LHCN-M2 (cell line): ENCODE results near the gene CLPTM1. TPM values are rescaled to one million over a fixed set of nuclear protein-coding genes. Genes with fewer than 3 reads are reported as not detected.
A peak's percentile ranks its signal among the peaks of the same experiment; 100 is the strongest.
"Not testable (repeated sequence)": the region's sequence is repeated elsewhere in the genome, so short reads cannot be mapped to it uniquely, and the experiment has no call there.

Experiments used
- DNase-seq: peaks from one replicate; pipeline ENCODE4 v3.0.0-alpha.2; 2012; ENCODE audit warnings: low read depth
- polyA plus RNA-seq: library from polyadenylated mRNA; unstranded; fragments of >200 nt; gene quantifications from one replicate; pipeline ENCODE4 v1.2.1, GENCODE V29; 2012; ENCODE audit warnings: missing spikeins
- total RNA-seq: library from RNA; depleted of rRNA; stranded (reverse); fragments of >200 nt; gene quantifications from 2 replicates; pipeline ENCODE4 v1.2.3, GENCODE V29; 2014; rRNA removed

Gene CLPTM1, protein sequence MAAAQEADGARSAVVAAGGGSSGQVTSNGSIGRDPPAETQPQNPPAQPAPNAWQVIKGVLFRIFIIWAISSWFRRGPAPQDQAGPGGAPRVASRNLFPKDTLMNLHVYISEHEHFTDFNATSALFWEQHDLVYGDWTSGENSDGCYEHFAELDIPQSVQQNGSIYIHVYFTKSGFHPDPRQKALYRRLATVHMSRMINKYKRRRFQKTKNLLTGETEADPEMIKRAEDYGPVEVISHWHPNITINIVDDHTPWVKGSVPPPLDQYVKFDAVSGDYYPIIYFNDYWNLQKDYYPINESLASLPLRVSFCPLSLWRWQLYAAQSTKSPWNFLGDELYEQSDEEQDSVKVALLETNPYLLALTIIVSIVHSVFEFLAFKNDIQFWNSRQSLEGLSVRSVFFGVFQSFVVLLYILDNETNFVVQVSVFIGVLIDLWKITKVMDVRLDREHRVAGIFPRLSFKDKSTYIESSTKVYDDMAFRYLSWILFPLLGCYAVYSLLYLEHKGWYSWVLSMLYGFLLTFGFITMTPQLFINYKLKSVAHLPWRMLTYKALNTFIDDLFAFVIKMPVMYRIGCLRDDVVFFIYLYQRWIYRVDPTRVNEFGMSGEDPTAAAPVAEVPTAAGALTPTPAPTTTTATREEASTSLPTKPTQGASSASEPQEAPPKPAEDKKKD
- 48.3 and 58.2 TPM in 2 replicates for total RNA-seq
- polyA plus RNA-seq = 79.8 TPM

DNA sequence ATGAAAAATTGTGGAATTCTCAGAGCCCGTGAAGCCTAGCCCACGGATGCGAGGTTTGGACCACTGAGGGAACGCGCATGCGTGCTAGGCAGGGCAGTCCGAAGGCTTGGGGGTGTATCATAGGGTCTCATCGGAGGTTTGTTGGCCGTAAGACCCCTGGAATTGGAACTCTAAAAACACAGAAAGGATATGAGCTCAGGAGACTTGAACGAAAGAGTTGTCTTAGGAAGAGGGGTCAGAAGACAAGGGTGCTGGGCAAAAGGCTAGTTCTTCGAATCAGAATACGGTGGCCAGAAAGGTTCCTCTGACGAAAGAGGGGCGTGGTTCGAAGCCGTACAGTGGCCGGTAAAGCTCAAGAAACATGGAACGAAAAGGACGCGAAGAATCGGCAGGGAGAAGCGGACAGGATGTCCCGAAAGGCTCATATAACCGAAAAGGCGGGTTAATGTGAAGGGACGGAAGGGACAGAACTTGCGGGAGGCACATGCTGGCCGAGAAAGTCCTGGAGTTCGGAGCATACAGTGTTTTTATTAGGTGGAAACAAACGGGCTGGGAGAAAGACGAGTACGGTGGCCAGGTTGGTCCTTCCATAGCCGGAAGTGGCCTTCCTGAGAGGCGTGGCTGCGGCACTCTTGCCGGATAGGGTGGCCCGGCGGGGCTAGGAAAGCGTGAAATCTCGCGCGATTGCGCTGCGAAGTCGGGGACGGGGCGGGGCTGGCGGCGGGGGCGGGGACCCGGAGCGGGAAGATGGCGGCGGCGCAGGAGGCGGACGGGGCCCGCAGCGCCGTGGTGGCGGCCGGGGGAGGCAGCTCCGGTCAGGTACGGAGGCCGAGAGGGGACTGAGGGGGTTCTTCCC, at the start of gene CLPTM1:
Gene CLPTM1, plus strand, starts transcription at position 732 of the 856 bp plus-strand sequence. Its CDS starts 16 bp downstream, at position 748.
- peak; percentile 94 for DNase-seq

DNA sequence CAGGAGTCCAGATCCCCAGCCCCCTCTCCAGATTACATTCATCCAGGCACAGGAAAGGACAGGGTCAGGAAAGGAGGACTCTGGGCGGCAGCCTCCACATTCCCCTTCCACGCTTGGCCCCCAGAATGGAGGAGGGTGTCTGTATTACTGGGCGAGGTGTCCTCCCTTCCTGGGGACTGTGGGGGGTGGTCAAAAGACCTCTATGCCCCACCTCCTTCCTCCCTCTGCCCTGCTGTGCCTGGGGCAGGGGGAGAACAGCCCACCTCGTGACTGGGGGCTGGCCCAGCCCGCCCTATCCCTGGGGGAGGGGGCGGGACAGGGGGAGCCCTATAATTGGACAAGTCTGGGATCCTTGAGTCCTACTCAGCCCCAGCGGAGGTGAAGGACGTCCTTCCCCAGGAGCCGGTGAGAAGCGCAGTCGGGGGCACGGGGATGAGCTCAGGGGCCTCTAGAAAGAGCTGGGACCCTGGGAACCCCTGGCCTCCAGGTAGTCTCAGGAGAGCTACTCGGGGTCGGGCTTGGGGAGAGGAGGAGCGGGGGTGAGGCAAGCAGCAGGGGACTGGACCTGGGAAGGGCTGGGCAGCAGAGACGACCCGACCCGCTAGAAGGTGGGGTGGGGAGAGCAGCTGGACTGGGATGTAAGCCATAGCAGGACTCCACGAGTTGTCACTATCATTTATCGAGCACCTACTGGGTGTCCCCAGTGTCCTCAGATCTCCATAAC, 49.6 kb upstream of the CLPTM1 start, which contains the start of gene APOE:
Gene APOE, plus strand, starts transcription at position 360 of the 724 bp plus-strand sequence. CDS start 829 bp downstream, outside the sequence.
- DNase-seq = no peak

DNA sequence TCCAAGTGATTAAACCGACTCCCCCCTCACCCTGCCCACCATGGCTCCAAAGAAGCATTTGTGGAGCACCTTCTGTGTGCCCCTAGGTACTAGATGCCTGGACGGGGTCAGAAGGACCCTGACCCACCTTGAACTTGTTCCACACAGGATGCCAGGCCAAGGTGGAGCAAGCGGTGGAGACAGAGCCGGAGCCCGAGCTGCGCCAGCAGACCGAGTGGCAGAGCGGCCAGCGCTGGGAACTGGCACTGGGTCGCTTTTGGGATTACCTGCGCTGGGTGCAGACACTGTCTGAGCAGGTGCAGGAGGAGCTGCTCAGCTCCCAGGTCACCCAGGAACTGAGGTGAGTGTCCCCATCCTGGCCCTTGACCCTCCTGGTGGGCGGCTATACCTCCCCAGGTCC, 47.6 kb upstream of the CLPTM1 start:
- no peak for DNase-seq

DNA sequence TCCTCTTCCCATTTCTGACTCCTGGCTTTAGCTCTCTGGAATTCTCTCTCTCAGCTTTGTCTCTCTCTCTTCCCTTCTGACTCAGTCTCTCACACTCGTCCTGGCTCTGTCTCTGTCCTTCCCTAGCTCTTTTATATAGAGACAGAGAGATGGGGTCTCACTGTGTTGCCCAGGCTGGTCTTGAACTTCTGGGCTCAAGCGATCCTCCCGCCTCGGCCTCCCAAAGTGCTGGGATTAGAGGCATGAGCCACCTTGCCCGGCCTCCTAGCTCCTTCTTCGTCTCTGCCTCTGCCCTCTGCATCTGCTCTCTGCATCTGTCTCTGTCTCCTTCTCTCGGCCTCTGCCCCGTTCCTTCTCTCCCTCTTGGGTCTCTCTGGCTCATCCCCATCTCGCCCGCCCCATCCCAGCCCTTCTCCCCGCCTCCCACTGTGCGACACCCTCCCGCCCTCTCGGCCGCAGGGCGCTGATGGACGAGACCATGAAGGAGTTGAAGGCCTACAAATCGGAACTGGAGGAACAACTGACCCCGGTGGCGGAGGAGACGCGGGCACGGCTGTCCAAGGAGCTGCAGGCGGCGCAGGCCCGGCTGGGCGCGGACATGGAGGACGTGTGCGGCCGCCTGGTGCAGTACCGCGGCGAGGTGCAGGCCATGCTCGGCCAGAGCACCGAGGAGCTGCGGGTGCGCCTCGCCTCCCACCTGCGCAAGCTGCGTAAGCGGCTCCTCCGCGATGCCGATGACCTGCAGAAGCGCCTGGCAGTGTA, 46.9 kb upstream of the CLPTM1 start:
- no peak for DNase-seq

DNA sequence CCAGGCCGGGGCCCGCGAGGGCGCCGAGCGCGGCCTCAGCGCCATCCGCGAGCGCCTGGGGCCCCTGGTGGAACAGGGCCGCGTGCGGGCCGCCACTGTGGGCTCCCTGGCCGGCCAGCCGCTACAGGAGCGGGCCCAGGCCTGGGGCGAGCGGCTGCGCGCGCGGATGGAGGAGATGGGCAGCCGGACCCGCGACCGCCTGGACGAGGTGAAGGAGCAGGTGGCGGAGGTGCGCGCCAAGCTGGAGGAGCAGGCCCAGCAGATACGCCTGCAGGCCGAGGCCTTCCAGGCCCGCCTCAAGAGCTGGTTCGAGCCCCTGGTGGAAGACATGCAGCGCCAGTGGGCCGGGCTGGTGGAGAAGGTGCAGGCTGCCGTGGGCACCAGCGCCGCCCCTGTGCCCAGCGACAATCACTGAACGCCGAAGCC, 46.3 kb upstream of the CLPTM1 start:
- no peak for DNase-seq

DNA sequence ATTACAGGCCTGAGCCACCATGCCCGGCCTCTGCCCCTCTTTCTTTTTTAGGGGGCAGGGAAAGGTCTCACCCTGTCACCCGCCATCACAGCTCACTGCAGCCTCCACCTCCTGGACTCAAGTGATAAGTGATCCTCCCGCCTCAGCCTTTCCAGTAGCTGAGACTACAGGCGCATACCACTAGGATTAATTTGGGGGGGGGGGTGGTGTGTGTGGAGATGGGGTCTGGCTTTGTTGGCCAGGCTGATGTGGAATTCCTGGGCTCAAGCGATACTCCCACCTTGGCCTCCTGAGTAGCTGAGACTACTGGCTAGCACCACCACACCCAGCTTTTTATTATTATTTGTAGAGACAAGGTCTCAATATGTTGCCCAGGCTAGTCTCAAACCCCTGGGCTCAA, 45.4 kb upstream of the CLPTM1 start:
- DNase-seq = no peak

DNA sequence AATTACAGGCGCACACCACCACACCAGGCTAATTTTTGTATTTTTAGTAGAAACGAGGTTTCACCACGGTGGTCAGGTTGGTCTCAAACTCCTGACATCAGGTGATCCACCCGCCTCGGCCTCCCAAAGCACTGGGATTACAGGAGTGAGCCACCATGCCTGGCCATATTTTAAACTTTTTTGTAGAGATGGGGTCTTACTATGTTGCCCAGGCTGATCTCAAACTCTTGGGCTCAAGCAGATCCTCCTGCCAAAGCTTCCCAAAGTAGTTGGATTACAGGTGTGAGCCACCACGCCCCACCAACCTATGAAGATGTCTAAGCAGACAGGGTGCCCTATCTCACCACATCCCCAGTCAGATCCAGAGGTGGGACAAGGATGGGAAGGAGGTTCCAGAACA, 43.3 kb upstream of the CLPTM1 start:
- not testable (repeated sequence) for DNase-seq

DNA sequence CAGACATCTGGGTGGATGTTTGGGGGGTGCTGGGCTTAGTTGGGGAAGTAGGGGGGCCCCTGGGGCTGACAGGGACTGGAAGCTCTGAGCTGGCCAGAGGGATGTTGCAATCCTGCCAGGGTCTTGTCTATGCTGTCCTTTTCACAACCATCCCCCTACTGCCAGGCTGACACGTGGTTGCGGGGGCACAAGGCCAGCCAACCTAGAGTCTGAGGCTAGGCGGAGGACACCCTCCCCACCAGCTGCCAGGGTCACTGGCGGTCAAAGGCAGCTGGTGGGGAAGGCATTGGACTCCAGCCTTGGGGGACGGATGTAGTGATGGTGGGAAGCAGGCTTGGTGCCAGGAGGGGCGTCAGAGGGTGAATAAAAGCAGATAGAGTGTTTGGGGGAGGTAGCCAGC, 42.3 kb upstream of the CLPTM1 start:
- DNase-seq = peak; percentile 74

DNA sequence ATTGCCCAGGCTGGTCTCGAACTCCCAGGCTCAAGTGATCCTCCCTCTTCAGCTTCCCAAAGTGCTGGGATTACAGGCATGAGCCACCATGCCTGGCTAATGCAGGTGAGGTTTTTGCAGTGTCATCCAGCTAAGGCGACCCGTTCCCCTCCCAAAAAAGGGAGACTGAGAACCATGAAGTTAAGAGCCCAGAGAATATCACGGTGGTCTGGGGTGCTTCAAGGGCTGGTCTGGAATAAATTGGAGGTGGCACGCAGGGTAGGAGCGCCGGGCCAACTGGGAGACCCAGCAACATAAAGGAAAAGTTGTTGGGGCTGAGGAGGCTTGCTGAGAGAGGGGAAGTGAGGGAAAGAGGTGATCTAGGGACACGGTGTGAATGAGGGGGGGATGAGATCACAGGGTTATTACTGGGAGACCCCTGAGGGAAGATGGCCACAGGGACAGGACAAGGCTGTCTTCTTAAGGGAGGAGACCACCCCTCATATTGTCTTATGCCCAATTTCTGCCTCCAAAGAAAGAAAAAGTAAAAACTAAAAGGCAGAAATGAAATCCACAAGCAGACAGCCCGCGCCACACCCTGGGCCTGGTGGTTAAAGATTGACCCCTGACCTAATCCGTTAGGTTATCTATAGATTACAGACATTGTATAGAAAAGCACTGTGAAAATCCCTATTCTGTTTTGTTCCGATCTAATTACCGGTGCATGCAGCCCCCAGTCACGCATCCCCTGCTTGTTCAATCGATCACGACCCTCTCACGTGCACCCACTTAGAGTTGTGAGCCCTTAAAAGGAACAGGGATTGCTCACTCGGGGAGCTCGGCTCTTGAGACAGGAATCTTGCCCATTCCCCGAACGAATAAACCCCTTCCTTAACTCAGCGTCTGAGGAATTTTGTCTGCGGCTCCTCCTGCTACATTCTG, 41.4 kb upstream of the CLPTM1 start:
- DNase-seq = not testable (repeated sequence)

DNA sequence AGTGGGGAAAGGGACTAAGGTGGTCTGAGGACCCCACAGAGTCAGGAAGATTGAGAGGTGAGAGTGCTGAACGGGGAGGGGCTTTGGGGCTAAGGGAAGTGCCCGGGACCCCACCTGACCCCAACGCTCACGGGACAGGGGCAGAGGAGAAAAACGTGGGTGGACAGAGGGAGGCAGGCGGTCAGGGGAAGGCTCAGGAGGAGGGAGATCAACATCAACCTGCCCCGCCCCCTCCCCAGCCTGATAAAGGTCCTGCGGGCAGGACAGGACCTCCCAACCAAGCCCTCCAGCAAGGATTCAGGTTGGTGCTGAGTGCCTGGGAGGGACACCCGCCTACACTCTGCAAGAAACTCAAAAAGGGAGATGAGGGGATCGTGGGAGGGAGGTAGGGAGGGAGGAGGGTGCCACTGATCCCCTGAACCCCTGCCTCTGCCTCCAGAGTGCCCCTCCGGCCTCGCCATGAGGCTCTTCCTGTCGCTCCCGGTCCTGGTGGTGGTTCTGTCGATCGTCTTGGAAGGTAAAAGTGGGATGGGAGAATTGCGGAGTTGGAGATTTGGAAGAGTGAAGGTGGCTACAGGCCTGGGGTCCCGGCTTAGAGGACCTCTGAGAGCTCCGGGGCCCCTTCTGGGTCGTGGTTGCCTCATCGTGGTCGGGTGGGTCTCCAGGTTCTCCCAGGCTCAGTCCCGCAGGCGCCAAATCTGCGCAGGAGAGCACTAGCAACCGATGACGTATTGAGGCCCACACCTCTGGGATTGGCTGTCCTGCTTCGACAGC, 40.6 kb upstream of the CLPTM1 start, which contains the start of gene APOC1:
Gene APOC1, plus strand, starts transcription at position 176 of the 774 bp plus-strand sequence. Its CDS starts 284 bp downstream, at position 460.
- peak; percentile 71 for DNase-seq

DNA sequence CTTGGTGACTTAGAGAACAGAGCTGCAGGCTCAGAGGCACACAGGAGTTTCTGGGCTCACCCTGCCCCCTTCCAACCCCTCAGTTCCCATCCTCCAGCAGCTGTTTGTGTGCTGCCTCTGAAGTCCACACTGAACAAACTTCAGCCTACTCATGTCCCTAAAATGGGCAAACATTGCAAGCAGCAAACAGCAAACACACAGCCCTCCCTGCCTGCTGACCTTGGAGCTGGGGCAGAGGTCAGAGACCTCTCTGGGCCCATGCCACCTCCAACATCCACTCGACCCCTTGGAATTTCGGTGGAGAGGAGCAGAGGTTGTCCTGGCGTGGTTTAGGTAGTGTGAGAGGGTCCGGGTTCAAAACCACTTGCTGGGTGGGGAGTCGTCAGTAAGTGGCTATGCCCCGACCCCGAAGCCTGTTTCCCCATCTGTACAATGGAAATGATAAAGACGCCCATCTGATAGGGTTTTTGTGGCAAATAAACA, 30.9 kb upstream of the CLPTM1 start:
- peak; percentile 43 for DNase-seq

DNA sequence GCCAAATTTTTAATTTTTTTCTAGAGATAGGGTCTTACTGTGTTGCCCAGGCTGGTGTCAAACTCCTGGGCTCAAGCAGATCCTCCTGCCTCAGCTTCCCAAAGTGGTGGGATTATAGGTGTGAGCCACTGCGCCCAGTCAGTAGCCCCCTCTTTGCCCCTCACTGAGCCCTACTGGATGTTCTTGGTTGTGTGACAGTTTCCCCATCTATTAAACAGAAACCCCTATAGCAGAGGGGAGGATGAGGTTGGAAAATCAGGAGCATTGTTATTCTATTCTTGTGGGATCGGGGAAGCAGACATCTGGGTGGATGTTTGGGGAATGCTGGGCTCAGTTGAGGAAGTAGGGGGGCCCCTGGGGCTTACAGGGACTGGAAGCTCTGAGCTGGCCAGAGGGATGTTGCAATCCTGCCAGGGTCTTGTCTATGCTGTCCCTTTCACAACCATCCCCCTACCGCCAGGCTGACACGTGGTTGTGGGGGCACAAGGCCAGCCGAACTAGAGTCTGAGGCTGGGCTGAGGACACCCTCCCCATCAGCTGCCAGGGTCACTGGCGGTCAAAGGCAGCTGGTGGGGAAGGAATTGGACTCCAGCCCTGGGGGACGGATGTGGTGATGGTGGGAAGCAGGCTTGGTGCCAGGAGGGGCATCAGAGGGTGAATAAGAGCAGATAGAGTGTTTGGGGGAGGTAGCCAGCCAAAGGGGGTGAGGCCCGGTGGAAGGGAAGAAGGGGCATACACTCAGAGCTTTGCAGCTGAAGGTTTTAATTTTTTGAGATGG, 29.9 kb upstream of the CLPTM1 start:
- peak; percentile 94 for DNase-seq

DNA sequence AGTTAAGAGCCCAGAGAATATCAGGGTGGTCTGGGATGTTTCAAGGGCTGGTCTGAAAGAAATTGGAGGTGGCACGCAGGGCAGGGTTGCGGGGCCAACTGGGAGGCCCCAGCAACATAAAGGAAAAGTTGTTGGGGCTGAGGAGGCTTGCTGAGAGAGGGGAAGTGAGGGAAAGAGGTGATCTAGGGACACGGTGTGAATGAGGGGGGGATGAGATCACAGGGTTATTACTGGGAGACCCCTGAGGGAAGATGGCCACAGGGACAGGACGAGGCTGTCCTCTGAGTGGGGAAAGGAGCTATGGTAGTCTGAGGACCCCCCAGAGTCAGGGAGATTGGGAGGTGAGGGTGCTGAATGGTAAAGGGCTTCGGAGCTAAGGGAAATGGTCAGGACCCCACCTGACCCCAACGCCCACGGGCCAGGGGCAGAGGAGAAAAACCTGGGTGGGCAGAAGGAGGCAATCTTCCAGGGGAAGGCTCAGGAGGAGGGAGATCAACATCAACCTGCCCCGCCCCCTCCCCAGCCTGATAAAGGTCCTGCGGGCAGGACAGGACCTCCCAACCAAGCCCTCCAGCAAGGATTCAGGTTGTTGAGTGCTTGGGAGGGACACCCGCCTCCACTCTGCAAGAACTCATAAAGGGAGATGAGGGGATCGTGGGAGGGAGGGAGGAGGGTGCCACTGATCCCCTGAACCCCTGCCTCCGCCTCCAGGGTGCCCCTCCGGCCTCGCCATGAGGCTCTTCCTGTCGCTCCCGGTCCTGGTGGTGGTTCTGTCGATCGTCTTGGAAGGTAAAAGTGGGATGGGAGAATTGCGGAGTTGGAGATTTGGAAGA, 28.7 kb upstream of the CLPTM1 start:
- not testable (repeated sequence) for DNase-seq

DNA sequence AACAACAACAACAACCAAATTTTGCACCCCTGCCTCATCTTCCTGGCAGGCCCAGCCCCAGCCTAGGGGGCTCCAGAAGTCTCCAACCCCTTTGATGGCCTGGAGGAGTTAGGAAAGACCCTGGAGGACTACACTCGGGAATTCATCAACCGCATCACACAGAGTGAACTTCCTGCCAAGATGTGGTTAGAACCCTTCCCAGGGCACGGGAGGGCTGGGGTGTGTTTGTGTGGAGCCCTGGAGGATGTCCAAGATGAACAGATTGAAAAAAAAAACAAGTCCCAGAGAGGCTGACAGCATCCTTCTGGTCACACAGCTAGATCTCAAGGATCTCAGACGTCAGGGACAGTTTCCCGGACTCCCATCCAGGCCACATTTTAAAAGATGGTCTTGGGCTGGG, 27.4 kb upstream of the CLPTM1 start:
- peak; percentile 70 for DNase-seq

DNA sequence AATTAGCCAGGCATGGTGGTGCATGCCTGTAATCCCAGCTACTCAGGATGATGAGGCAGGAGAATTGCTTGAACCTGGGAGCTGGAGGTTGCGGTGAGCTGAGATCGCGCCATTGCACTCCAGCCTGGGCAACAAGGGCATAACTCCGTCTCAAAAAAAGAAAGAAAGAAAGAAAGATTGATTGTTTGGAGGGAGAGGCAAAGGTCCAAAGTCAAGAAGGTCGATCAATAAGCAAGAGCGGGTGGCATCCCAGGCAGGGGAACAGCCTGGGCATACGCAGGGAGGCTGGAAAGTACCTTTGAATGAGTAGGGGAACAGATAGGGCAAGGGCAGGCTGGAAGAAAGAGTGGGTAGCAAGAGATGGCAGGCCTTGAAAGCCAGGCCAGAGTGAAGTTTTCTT, 25.1 kb upstream of the CLPTM1 start:
- DNase-seq = no peak

DNA sequence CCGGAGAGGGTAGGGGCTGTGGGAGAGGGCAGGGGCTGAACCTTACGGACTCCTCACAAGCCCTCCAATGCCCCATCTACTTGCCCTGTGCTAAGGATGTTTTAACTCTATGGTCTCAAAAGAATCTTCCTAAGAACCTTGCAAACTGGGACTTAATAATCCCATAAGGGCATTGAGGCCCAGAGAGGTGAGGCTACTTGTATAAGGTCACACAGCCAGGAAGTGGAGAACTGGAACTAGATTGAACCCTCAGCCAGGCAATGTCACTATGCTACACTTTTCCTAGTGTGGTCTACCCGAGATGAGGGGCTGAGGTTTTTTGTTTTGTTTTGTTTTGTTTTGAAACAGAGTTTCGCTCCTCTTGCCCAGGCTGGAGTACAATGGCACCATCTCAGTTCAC, 23.6 kb upstream of the CLPTM1 start:
- no peak for DNase-seq
